Measurements from ENCODE around the gene PLOD3.

PLOD3 gene

DNA sequence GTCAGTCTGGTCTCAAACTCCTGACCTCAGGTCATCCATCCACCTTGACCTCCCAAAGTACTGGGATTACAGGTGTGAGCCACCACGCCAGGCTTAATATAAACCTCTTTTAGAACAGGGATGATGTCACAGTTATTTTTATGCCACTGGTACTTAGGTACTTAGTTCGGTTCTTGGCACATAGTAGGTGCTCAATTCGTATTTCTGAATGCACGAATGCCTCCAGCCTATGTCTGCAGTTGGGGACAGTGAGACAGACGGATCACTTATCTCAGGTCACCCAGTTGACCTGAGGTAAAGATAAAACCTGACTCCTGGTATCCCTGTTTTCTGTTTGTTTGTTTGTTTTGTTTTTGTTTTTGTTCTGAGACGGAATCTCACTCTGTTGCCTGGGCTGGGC, 31.2 kb downstream of the PLOD3 start:
- no peak for DNase-seq (ENCODE audit: low read depth in 4 of 4, low spot score in 1 of 4)

DNA sequence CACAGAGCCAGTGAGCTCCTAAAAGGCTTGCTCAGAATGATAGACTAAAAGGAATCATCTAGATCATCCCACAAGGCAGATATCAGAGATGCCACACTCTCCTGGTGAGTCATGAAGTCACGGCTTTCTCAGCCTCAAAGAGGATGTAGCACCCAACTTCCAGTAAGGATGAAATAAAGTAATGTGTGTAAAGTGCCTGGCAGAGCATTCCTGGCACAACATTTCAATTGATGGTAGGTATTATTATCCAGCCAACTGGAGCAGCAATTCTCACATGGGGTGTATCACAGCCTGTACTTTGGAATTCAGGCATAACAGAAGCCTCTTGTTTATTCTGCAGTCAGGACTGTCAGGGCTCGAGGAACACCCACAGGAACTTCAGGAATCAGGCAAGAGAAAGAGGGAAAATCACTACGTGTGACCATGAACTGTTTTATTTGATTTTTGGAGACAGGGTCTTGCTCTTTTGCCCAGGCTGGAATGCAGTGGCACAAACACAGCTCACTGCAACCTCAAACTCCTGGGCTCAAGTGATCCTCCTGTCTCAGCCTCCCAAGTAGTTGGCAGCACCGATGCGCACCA, 32.0 kb downstream of the PLOD3 start:
- DNase-seq (ENCODE audit: low read depth in 4 of 4, low spot score in 1 of 4): no peak

DNA sequence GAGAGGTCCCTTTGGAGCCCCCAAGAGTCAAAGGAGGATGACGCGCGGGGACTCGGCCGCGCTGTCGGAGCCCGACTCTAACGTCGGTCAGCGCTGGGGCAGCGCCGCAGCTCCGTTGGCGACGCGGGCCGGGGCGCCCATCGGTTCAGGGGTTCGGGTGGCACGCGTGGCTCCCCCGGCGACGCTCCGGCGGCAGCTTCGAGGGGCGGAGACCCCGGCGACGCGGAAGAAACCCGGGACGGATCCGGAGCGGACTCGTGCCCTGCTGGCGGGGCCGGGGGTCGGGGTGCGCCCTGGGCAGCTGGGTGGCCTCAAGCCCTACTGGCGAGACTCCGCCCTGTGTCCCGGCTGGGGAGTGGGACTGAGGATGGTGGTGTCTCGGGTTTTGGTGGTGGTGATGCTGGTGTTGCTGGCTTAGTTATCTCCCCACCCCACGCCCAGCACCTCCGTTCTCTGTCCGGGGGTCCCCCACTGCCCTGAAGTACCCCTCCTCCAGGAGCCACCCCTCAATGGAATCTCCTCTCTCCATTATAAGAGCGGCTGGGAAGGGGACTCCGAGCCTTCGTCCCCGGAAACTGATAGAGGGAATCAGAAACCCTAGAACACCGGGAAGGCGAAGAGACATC, 37.1 kb downstream of the PLOD3 start, which contains the start of gene NAT16:
NAT16 (minus strand) TSS at position 164 of the 626 bp plus-strand sequence. CDS start 5,486 bp downstream, outside the sequence.
- no peak for DNase-seq (ENCODE audit: low read depth in 4 of 4, low spot score in 1 of 4)

DNA sequence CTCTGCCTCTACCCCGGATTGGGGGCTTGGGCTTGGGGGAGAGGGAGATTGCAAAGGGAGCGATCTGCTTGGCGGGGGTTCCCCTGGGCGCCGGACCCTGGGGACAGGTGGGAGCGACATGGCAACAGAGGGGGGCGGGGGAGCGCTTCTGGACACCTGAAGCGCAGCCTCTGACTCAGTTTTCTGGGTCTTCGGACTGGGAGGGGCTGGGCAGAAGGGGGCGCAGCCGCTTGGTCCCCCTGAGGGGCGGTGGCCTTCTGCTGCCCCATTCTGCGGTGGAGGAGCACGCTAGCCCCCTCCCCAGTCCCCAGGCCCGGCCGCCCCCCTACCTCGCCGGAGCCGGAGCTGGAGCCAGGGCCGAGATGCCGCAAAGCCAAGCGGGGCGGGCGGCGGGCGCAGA, 37.7 kb downstream of the PLOD3 start:
- DNase-seq (ENCODE audit: low read depth in 4 of 4, low spot score in 1 of 4): no peak

DNA sequence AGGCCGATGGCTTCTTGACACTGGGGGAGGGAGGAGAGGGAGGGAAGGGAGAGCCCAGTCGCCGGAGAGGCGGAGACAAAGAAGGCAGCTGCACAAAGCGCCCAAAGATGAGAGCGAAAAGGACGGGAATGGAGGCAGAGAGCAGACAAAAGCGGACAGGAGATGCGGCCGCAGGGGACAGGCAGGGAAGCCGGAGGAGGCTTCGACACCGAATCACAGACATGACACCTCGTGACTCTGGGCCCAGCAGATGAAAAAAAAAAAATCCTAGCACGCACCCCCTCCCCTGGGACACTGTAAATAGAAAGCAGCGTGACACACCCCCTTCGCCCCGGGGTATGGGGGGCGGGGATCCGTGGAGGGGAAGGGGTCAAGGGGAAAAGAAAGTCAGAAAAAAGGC, 38.3 kb downstream of the PLOD3 start:
- no peak for DNase-seq (ENCODE audit: low read depth in 4 of 4, low spot score in 1 of 4)

DNA sequence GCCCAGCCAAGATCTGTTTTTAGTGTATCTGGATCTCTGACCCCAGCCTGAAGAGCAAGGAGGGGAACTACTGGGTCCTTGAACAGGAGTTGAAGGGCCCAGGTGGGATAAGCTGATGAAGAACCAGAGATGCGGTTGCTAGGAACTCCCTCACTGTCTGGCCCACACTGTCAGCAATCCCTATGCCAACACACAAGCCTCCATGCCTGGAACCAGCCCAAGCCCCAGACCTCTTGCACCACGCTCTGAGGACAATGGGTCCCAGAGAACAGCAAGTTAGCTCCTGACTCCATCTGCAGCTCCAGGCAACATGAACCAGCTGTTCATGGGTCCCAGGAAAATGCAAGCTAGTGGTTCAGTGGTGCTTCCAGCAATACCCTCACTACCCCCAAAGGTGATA, 39.7 kb downstream of the PLOD3 start:
- DNase-seq (ENCODE audit: low read depth in 4 of 4, low spot score in 1 of 4): no peak

DNA sequence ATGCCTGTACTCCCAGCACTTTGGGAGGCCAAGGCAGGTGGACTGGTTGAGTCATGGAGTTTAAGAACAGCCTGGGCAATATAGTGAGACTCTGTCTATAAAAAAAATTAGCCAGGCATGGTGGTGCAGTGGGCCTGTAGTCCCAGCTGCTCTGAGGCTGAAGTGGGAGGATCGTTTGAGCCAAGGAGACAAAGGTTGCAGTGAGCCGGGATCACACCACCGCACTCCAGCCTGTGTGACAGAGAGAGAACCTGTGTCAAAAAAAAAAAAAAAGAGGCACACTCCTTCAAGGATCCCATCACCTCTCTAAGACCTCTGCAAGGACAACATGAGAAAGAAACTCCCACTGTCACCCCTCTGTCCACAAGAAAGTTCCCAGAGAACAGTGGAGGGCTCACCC, 41.7 kb downstream of the PLOD3 start:
- DNase-seq (ENCODE audit: low read depth in 4 of 4, low spot score in 1 of 4): no peak

DNA sequence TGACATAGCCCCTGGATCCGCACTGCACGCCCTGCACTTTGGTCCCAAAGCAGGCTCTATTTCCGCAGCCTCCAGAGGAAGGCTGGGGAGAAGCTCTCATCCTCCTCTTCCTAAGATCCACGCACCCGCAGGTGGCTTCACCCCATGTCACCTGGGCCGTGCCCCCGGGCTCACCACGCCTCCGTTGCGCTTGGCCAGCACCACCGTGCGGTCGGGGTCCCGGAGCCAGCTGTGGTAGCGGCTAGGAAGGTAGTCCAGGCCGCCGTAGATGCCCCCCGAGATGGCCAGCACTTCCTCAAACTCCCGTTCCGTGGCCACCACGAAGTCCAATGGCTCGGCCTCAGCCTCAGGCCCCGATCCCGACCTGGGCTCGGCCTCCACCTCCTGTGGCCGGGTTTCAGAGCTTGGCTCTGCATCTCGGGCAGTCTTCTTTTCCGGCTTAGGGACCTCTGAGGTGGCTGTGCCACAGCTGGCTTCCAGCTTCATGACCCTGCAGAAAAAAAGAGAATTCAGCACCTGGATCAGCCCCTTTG, 43.0 kb downstream of the PLOD3 start:
- DNase-seq (ENCODE audit: low read depth in 4 of 4, low spot score in 1 of 4): no peak

DNA sequence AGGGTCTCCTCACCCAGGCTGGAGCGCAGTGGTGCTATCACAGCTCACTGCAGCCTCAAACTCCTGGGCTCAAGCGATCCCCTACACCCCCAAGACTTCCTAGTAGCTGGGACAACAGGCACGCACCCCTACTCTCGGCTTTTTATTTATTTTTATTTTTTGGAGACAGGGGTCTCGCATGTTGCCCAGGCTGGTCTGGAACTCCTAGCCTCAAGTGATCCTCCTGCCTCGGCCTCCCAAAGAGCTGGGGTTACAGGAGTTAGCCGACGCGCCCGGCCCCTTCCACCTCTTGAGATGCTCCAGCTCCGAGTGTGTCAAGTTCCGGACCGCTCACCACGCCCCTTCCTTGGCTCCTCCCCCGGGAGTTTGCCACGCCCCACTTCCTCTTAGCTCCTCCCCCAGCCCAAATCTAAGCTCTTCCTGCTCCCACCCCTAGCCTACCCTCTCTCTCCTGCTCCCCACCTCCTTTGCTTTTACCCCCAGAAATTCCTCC, 43.6 kb downstream of the PLOD3 start:
- DNase-seq (ENCODE audit: low read depth in 4 of 4, low spot score in 1 of 4): peak in 3 of 4 experiments; percentile 40 to 67 (median 48)

DNA sequence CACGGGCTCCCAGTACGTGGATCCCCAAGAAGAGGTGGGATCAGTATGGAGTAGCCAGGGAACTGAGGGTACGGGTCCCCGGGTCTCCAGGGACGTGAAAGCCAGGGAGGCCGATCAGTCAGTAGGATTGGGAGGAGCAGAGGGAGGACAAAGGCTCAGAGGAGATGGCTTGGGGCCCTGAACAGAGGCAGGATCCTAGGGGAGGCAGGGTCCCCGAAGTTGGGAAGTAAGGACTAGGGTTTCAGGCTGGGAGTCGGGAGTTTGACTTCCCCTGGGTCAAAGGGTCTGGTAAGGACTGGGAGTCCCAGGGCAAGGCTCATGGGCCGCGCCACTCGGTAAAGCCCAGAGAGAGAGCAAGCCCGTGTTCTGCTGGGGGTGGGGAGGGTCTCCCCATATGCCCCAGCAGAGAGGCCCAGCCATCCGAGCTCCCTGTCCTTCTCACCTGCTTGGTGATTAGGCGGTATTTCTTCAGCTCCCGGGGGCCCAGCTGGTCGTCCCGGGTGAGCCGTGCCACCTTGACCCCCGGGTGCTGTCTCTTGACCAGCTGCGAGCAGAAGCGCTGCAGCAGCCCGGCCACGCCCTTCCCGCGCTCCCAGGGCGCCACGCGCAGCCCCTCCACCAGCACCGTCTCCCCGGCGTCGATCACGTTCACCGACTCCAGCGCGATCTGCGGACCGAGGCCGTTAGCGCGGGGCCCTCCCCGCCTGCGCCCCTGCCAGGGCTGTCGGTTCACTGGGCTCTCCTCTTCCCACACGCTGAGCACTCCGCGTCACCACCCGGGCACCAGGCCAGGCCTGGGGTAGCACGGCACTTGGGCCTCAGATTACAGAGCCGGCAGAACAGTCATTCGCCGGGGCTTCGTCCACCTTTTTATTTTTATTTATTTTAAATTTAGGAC, 44.3 kb downstream of the PLOD3 start:
- DNase-seq (ENCODE audit: low read depth in 4 of 4, low spot score in 1 of 4): no peak

DNA sequence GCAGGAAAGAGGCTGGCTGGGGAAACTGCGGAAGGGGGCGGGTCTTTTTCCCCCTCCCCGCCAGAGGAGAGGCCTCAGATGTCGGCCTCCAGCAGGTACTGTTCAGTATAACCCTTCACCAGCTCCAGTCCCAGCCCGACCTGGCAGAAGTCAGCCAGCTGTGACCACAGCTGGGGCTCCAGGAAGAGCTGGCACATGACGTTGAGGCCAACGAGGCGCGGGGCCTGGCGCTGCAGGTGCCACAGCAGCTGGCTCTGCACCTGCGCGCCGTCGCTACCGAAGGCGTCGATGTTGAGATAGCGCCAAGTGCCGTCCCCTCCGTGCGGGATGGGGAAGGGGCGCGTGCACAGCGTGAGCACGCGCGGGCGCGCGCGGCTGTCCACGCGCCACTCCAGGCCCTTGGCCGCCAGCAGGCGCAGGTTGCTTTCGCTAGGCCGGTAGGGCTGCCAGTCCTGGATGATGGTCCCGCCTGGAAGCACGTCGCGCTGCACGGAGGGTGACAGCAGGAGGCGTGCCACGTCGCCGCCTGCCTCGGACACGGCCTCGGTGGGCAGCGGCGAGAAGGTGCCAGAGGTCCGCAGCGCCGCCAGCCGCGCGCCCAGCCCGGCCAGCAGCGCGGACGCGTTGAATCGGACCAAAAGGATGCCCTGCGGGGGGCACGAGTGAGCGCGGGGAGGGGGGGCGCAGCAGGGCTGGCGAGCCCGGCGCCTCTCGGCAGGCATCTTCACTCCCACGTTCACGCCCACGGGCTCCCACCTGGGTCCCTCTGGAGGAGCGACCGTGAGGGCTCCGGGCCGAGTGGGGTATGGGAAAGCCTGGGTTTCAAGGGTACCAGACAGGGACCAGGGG, 45.2 kb downstream of the PLOD3 start:
- DNase-seq (ENCODE audit: low read depth in 4 of 4, low spot score in 1 of 4): no peak

DNA sequence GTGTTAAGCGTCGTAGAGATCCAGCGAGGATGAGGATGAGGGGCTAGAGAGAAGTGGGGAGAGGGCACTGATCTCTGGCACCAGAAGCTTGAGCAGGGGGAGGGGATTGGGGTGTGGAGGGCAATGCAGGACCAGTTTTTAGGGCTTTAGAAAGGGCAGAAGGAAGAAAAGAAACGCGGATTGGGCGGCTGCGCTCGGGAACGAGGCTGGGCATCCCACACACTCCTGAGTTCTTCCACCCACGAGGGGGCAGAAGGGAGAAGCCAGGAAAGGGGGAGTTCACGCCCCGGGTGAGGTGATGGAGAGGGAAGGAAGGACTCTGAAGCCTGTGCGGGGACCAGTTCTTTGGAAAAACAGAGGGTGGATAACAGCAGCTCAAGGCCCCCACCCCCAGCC, 45.9 kb downstream of the PLOD3 start:
- DNase-seq (ENCODE audit: low read depth in 4 of 4, low spot score in 1 of 4): no peak

DNA sequence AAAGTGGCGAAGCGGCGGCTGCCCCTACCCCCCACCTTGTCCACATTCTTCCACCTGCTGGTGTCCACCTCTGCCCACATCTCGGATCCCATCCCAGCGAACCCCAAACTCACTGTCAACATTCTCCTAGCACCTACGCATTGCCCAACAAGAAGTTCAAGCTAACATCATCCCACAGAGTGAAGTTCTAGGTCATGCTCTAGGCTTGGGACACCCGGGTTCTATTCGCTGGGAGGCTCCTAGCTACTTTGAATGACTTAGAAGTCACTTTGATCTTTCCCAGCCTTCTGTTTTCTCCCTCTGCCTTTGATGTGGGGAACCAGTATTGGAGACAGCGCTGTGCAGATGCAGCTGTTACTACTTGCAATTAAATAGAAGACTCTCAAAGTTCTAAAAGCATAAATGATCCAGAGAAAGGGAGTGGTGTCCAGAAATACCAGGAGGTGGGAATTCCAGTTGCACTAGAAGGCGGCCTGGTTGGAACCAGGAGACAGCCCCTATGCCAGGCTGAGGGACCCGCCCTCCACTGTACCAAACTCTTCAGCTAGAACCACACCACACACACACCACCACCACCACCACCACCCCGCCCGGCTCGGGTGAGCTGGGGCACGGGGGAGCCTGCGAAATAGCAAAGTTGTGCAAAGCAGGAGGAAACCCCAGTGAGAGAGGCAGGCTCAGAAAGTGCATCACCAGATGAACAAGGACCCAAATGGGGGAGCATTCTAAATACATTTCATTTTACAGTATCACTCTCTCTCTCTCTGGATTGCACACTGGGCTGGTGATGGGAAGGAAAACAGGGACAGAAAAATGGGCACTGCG, 46.6 kb downstream of the PLOD3 start:
- no peak for DNase-seq (ENCODE audit: low read depth in 4 of 4, low spot score in 1 of 4)

DNA sequence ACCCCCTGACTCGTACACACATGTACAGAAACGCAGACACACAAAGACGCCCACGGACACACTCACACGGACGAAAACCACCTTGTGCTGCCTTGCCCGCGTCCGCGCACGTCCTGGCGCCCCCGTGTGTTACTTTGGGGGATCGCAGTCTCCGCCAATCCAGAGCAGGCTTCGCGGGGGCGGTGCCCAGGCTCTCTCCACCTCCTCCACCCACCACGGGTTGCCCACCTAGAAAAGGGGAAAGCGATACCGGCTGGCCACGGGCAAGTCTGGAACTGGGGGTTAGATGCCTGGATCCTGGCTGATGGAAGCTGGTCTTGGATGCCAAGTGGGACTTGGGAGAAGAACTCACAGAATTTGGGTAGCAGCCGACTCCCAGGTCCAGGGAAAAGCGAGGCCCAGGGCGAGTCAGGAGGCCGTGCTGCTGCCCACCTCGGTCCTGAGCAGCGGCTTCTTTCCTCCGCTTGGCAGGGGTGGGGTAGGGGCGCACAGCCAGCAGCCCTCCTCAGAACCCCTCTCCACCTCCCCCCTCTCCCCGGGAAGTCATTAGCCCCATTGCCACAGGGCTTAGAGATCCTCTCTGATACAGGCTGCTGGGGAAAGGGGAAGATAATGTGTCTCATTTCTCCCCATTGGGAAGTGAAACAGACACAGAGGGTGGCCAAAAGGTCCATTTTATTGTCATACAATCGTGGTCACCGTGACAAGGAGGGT, 47.4 kb downstream of the PLOD3 start:
- peak; percentile 49 to 80 (median 66) for DNase-seq (ENCODE audit: low read depth in 4 of 4, low spot score in 1 of 4)

DNA sequence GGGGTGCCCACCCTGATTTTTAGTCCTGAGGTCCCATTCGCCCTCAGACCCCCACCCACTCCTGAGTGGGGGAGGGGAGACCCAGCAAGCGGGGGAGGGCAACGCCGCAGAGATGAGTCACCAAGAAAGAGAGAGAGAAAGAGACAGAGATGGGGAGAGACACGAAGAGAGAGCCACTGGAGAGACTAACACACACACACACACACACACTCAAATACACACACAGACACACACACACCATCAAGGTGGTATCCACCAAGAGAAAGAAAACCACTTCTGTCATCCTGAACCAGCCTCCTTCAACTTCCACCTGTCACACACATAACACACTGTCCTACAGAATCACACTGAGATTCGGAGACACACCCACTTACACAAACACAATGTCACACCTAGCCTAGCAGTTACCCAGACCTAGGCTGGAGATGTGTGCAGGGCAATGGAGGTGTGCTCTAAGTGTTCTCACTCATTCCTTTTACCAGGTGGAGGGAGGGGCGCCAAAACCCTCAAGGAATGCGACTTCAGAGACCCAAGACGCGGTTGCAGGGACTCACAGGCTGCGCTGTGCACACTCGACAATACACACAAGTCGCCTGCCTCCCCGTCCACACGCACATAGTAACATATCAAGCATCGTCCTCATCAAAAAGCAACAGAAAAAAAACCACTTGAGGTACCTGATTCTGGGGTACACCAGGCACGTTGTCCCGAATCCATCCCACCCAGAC, 48.1 kb downstream of the PLOD3 start:
- no peak for DNase-seq (ENCODE audit: low read depth in 4 of 4, low spot score in 1 of 4)

DNA sequence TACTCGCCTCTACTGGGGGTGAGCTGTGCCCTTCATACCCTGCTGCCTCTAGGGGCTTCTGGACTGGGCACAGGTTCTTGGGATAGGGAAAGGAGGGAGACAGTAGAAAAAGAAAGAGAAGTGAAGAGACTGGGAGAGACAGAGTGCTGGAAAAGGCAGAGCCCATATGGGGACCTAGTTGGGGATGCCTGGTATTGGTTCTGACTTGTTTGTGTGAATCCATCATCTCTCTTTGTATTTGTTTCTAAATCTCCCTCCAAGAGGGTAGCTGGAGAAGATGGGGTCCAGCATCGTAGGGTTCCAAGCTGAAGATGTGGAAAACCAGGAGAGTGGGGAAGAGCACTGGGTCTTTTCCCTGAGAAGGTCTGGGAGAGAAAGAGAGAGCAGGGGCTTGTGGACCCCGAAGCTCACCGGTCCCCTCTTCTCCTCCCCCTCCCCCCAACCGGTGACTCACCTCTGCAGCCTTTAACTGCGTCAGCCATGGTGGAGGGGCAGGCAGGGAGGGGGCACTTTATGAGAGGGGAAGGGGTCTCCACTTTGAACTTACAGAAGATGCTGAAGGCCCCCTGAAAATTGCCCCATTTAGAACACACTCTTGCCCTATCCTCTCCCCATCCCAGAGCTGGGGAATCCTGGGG, 48.9 kb downstream of the PLOD3 start:
- DNase-seq (ENCODE audit: low read depth in 4 of 4, low spot score in 1 of 4): no peak

DNA sequence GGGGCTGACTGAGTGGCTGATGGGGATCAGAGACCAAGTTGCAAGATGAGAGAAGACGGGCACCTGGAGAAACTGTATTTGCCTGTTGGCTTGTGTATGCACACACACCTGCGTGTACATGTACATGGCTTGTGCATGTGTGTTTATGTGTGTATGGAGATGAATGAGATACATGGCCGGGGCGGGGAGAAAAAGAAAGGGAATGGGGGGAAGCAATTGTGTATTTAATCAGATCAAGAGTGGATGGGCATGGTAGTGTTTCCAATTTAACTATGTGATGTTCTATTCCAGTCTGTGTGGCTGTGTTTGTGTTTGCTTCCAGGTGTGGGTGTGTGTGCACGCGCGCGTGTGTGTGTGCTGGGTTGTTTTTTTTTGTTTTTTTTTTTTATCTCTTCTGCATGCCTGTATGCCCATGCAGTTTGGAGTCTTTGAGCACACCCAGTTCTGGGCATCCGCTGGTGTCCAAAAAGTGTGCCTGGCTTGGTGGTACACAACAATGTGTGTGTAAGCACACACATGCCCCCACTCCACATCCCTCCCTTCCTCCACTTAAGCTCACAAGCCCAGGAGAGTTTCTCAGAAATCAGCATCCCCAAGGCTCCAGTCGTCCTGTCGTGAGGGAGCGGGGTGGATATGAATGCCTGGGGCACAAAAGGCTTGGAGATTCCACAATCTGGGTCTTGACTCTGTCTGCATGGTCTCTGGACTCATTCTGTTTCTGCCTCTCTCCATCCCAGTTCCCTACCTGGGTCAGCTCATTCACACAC, 49.6 kb downstream of the PLOD3 start:
- DNase-seq (ENCODE audit: low read depth in 4 of 4, low spot score in 1 of 4): no peak
